HepG2 (cell line): Measurements from ENCODE around the gene GNRH2. TPM values are rescaled to one million over a fixed set of nuclear protein-coding genes. Genes with fewer than 3 reads are reported as not detected.

Experiments
- BCLAF1 ChIP-seq: fragments of 450-650 bp; IDR thresholded peaks from 2 replicates; pipeline ENCODE4 v1.6.1; 2017; ENCODE audit warnings: mild to moderate bottlenecking
- BRD4 ChIP-seq: sonication (generic); formaldehyde crosslinking; IDR thresholded peaks from 2 replicates; pipeline ENCODE4 v1.4.0; 2020; ENCODE audit warnings: missing genetic modification reagents
- GLI4 ChIP-seq: sonication (generic); formaldehyde crosslinking; IDR thresholded peaks from 2 replicates; pipeline ENCODE4 v1.5.1; 2020; ENCODE audit warnings: missing genetic modification reagents, mild to moderate bottlenecking, moderate library complexity, borderline replicate concordance
- HMG20B ChIP-seq: conservative IDR thresholded peaks from 2 replicates; pipeline ENCODE4 v1.6.1; 2016; ENCODE audit warnings: missing genetic modification reagents, missing compliant biosample characterization
- PLSCR1 ChIP-seq: sonication (generic); formaldehyde crosslinking; IDR thresholded peaks from 2 replicates; pipeline ENCODE4 v1.5.0; 2020; ENCODE audit warnings: missing genetic modification reagents, mild to moderate bottlenecking, borderline replicate concordance
- ZFP36 ChIP-seq: fragments of 150-350 bp; IDR thresholded peaks from 2 replicates; pipeline ENCODE4 v1.6.1; 2018; ENCODE audit warnings: borderline replicate concordance, low read length, low read depth; ENCODE audit not compliant: partially characterized antibody
- ZFX ChIP-seq: sonication (generic); formaldehyde crosslinking; IDR thresholded peaks from 2 replicates; pipeline ENCODE4 v1.4.0; 2020; ENCODE audit warnings: mild to moderate bottlenecking, low read depth, missing genetic modification reagents, moderate library complexity
- ZNF225 ChIP-seq: sonication (generic); formaldehyde crosslinking; IDR thresholded peaks from 2 replicates; pipeline ENCODE4 v1.4.0; 2020; ENCODE audit warnings: mild to moderate bottlenecking, missing genetic modification reagents
- ZNF232 ChIP-seq: sonication (generic); formaldehyde crosslinking; IDR thresholded peaks from 2 replicates; pipeline ENCODE4 v1.4.0; 2020; ENCODE audit warnings: missing genetic modification reagents, borderline replicate concordance
- ZNF281 ChIP-seq: sonication (generic); formaldehyde crosslinking; IDR thresholded peaks from 2 replicates; pipeline ENCODE4 v1.4.0; 2020; ENCODE audit warnings: missing genetic modification reagents, borderline replicate concordance
- ZNF33B ChIP-seq: sonication (generic); formaldehyde crosslinking; IDR thresholded peaks from 2 replicates; pipeline ENCODE4 v1.5.1; 2020; ENCODE audit warnings: mild to moderate bottlenecking, missing genetic modification reagents
- ZNF569 ChIP-seq: sonication (generic); formaldehyde crosslinking; IDR thresholded peaks from 2 replicates; pipeline ENCODE4 v1.5.0; 2020; ENCODE audit warnings: mild to moderate bottlenecking, missing genetic modification reagents, moderate library complexity, borderline replicate concordance
- ZNF776 ChIP-seq: sonication (generic); formaldehyde crosslinking; IDR thresholded peaks from 2 replicates; pipeline ENCODE4 v1.4.0; 2020; ENCODE audit warnings: mild to moderate bottlenecking, missing genetic modification reagents
- ZNF883 ChIP-seq: sonication (generic); formaldehyde crosslinking; IDR thresholded peaks from 2 replicates; pipeline ENCODE4 v1.5.1; 2020; ENCODE audit warnings: mild to moderate bottlenecking, missing genetic modification reagents; ENCODE audit errors: not compliant biosample characterization
- ZNF891 ChIP-seq: sonication (generic); formaldehyde crosslinking; IDR thresholded peaks from 2 replicates; pipeline ENCODE4 v1.5.0; 2020; ENCODE audit warnings: mild to moderate bottlenecking, missing genetic modification reagents
- polyA plus RNA-seq, 8 experiments: library from polyadenylated mRNA; depleted of rRNA in 3 of 8; stranded (reverse) in 7 of 8; unstranded in 1 of 8; fragments of >200 nt; fragmentation: Illumina TruSeq in 4 of 8; extraction: Trizol in 4 of 8; gene quantifications; 2 replicates each; pipeline versions ENCODE4 v1.2.1 to v1.2.3, GENCODE V29; 2011 to 2016; ENCODE audit warnings: low read depth in 4 of 8, missing spikeins in 1 of 8, mixed read lengths in 1 of 8; ENCODE audit not compliant: insufficient read depth in 1 of 8
- total RNA-seq, 5 experiments: library from RNA; depleted of rRNA; stranded (reverse); fragments of >200 nt; fragmentation: Illumina TruSeq; extraction: Trizol; gene quantifications; 2 replicates each; pipeline ENCODE4 v1.2.3, GENCODE V29; 2016; ENCODE audit warnings: low read depth in 1 of 5
- TF ChIP-seq, protein P1 (sequence below): IDR thresholded peaks from 2 replicates; pipeline ENCODE4 v1.6.1; 2012; ENCODE audit warnings: inconsistent platforms
- TF ChIP-seq, protein P2 (sequence below): sonication (generic); formaldehyde crosslinking; IDR thresholded peaks from 2 replicates; pipeline ENCODE4 v1.5.1; 2020; ENCODE audit warnings: mild to moderate bottlenecking, missing genetic modification reagents, moderate library complexity

The GNRH2 gene
- total and polyA plus RNA-seq, 2 of the 13 experiments (the other 11 are each of a cell fraction or from before 2014, with no cell fraction given) = 0.28 TPM; not detected in 1

DNA sequence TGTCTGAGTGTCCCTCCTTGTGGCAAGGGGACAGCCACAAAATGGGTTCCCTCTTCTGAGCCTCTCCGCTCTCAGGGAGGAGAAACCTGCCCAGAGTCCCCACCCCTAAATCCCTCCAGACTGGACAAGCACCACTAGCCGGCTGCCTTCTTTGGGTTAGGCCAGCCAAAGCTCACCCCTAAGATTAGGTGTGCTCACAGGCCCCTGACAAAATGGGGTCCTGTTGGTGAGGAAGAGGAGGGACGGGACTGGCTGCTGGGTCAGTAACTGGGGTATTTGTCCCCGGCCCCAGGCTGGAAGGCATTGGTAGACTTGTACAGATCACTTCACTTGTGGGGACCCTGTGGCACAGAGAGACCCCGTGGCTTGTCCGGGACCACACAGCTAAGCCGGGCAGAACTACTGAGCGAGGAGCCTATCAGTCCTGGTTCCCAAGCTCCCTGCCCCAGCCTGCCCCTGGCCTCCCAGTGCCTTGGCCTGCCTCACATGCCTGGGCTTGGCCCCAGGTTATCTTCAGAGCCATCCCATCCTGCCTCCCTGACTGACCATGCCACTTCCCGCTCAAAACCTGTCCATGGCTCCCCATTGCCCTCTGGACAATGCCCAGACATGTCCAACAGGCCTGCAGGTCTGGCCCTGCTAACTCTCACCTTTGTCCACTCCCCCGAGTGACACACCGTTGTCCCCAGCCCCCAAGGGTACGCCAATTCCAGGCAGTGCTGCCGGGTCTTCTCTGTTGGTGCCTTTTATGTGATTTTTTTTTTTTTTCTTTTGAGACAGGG, 51.6 kb downstream of the GNRH2 start (continued):
- TF ChIP-seq BCLAF1 = no peak
- no peak for TF ChIP-seq PLSCR1
- TF ChIP-seq, protein P1, sequence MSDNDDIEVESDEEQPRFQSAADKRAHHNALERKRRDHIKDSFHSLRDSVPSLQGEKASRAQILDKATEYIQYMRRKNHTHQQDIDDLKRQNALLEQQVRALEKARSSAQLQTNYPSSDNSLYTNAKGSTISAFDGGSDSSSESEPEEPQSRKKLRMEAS = peak; percentile 27; the same call in 1 of the 2 replicates
- no peak for TF ChIP-seq ZNF569
- peak; percentile 13; the same call in 1 of the 2 replicates for TF ChIP-seq ZFX (CRISPR knock-in tag)
- TF ChIP-seq ZNF281 (CRISPR knock-in tag) = no peak
- TF ChIP-seq GLI4 (CRISPR knock-in tag) = no peak
- 0 out of 2 replicates have a peak, but pooled peaks have one; percentile 39 for TF ChIP-seq ZNF33B (CRISPR knock-in tag)
- TF ChIP-seq, protein P2, sequence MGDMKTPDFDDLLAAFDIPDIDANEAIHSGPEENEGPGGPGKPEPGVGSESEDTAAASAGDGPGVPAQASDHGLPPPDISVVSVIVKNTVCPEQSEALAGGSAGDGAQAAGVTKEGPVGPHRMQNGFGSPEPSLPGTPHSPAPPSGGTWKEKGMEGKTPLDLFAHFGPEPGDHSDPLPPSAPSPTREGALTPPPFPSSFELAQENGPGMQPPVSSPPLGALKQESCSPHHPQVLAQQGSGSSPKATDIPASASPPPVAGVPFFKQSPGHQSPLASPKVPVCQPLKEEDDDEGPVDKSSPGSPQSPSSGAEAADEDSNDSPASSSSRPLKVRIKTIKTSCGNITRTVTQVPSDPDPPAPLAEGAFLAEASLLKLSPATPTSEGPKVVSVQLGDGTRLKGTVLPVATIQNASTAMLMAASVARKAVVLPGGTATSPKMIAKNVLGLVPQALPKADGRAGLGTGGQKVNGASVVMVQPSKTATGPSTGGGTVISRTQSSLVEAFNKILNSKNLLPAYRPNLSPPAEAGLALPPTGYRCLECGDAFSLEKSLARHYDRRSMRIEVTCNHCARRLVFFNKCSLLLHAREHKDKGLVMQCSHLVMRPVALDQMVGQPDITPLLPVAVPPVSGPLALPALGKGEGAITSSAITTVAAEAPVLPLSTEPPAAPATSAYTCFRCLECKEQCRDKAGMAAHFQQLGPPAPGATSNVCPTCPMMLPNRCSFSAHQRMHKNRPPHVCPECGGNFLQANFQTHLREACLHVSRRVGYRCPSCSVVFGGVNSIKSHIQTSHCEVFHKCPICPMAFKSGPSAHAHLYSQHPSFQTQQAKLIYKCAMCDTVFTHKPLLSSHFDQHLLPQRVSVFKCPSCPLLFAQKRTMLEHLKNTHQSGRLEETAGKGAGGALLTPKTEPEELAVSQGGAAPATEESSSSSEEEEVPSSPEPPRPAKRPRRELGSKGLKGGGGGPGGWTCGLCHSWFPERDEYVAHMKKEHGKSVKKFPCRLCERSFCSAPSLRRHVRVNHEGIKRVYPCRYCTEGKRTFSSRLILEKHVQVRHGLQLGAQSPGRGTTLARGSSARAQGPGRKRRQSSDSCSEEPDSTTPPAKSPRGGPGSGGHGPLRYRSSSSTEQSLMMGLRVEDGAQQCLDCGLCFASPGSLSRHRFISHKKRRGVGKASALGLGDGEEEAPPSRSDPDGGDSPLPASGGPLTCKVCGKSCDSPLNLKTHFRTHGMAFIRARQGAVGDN (CRISPR knock-in tag) = peak; percentile 85
- TF ChIP-seq ZNF225 (CRISPR knock-in tag) = 0 out of 2 replicates have a peak, but pooled peaks have one; percentile 41
- TF ChIP-seq HMG20B = no peak
- peak; percentile 45 for TF ChIP-seq ZNF883 (CRISPR knock-in tag)
- TF ChIP-seq ZNF776 = no peak
- no peak for TF ChIP-seq ZNF232 (CRISPR knock-in tag)
- no peak for TF ChIP-seq ZNF891
- TF ChIP-seq ZFP36 = no peak
- TF ChIP-seq BRD4 = no peak
